A549 (cell line): ENCODE measurements around the gene APP. TPM values are rescaled to one million over a fixed set of nuclear protein-coding genes. Genes with fewer than 3 reads are reported as not detected.

ENCODE experiments used
- ATAC-seq, 2 experiments: fragments of 200-7000 bp in 1 of 2; fragments of >200 bp in 1 of 2; cut with Nextera tagmentation in 1 of 2; cut with Tn5 transposase in 1 of 2; 3 replicates each; pipeline versions ENCODE4 v1.8.0 to v1.9.1; 2018 to 2020; ENCODE audit warnings: mild to moderate bottlenecking in 1 of 2, moderate library complexity in 1 of 2
- CTCF ChIA-PET: fragments of 300-600 bp; sonication (Branson Sonifier 250); formaldehyde crosslinking; extraction: SDS; loops from one replicate; lab custom pipeline; 2021; ENCODE audit warnings: antibody characterized with exemption, inconsistent platforms; lab: Yijun Ruan, JAX
- POLR2A ChIA-PET: fragments of 350-600 bp; formaldehyde crosslinking; extraction: SDS; loops from one replicate; lab custom pipeline; 2021; ENCODE audit warnings: antibody characterized with exemption, inconsistent platforms; lab: Yijun Ruan, JAX
- DNase-seq, 2 experiments: peaks; one replicate each; pipeline versions ENCODE4 v3.0.0 to v3.0.0-alpha.2; 2011 to 2016; ENCODE audit warnings: low read depth in 1 of 2, low spot score in 1 of 2
- FAIRE-seq: peaks from 2 replicates; lab custom pipeline; 2011; peaks lifted over from hg19 to GRCh38; lab: Jason Lieb, UNC
- H3K27ac ChIP-seq, 2 experiments: fragments of >200 bp; sonication (Bioruptor Twin); formaldehyde crosslinking; 3 replicates each; pipeline ENCODE4 v1.5.1; 2016 to 2017
- H3K4me1 ChIP-seq: fragments of >200 bp; sonication (Bioruptor Twin); formaldehyde crosslinking; 3 replicates; pipeline ENCODE4 v1.6.1; 2016
- H3K4me2 ChIP-seq: fragments of >200 bp; sonication (Bioruptor Twin); formaldehyde crosslinking; 3 replicates; pipeline ENCODE4 v1.6.1; 2016
- H3K4me3 ChIP-seq: fragments of >200 bp; sonication (Bioruptor Twin); formaldehyde crosslinking; 3 replicates; pipeline ENCODE4 v1.5.1; 2016
- H3K9me3 ChIP-seq: fragments of >200 bp; sonication (Bioruptor Twin); formaldehyde crosslinking; 3 replicates; pipeline ENCODE4 v1.6.1; 2016
- CEBPB ChIP-seq, 2 experiments: fragments of >200 bp in 1 of 2; sonication (Bioruptor Twin) in 1 of 2; formaldehyde crosslinking in 1 of 2; IDR thresholded peaks; 2 replicates each; pipeline ENCODE4 v1.6.1; 2012 to 2016
- E2F6 ChIP-seq: IDR thresholded peaks from 2 replicates; pipeline ENCODE4 v1.6.1; 2012; ENCODE audit warnings: low read depth, borderline replicate concordance
- ELK1 ChIP-seq: fragments of 150-350 bp; IDR thresholded peaks from 2 replicates; pipeline ENCODE4 v1.6.1; 2014; ENCODE audit warnings: low read depth, mild to moderate bottlenecking, low read length
- EP300 ChIP-seq, 2 experiments: fragments of >200 bp; sonication (Bioruptor Twin); formaldehyde crosslinking; IDR thresholded peaks; 2 replicates in 1 of 2; 3 replicates in 1 of 2; pipeline ENCODE4 v1.6.1; 2016 to 2017
- FOSB ChIP-seq: fragments of 250-450 bp; sonication (Bioruptor Pico); IDR thresholded peaks from 2 replicates; pipeline ENCODE4 v1.5.0; 2020; ENCODE audit warnings: mild to moderate bottlenecking, moderate library complexity
- GATA3 ChIP-seq: IDR thresholded peaks from 2 replicates; pipeline ENCODE4 v1.6.1; 2012; ENCODE audit warnings: borderline replicate concordance
- HDAC2 ChIP-seq: fragments of 200-600 bp; sonication (generic); IDR thresholded peaks from 2 replicates; pipeline ENCODE4 v1.6.1; 2016
- HES2 ChIP-seq: fragments of >200 bp; sonication (Bioruptor Twin); formaldehyde crosslinking; IDR thresholded peaks from 2 replicates; pipeline ENCODE4 v1.6.1; 2016
- HMGXB4 ChIP-seq: fragments of 250-450 bp; sonication (Bioruptor Pico); IDR thresholded peaks from 2 replicates; pipeline ENCODE4 v1.5.0; 2021; ENCODE audit warnings: mild to moderate bottlenecking, moderate library complexity, borderline replicate concordance
- HOXA7 ChIP-seq: fragments of 250-450 bp; sonication (Bioruptor Pico); IDR thresholded peaks from 2 replicates; pipeline ENCODE4 v1.5.0; 2020; ENCODE audit warnings: mild to moderate bottlenecking, moderate library complexity
- HOXB13 ChIP-seq: fragments of 250-450 bp; sonication (Bioruptor Pico); IDR thresholded peaks from 2 replicates; pipeline ENCODE4 v1.5.0; 2020; ENCODE audit warnings: low read depth, mild to moderate bottlenecking, moderate library complexity
- JUNB ChIP-seq: fragments of >200 bp; sonication (Bioruptor Twin); formaldehyde crosslinking; IDR thresholded peaks from 2 replicates; pipeline ENCODE4 v1.6.1; 2016
- KDM5A ChIP-seq: fragments of 200-600 bp; sonication (generic); IDR thresholded peaks from 2 replicates; pipeline ENCODE4 v1.6.1; 2016; ENCODE audit warnings: antibody characterized with exemption, mild to moderate bottlenecking
- MAFK ChIP-seq: fragments of 450-650 bp; IDR thresholded peaks from 2 replicates; pipeline ENCODE4 v1.6.1; 2014; ENCODE audit not compliant: partially characterized antibody
- PHF8 ChIP-seq: fragments of 200-600 bp; sonication (generic); IDR thresholded peaks from 2 replicates; pipeline ENCODE4 v1.6.1; 2016; ENCODE audit warnings: low read depth, mild to moderate bottlenecking, antibody characterized with exemption, moderate library complexity, borderline replicate concordance
- RCOR1 ChIP-seq: fragments of 150-350 bp; IDR thresholded peaks from 2 replicates; pipeline ENCODE4 v1.6.1; 2014; ENCODE audit warnings: antibody characterized with exemption, low read length, low read depth
- REST ChIP-seq: fragments of 200-600 bp; sonication (generic); IDR thresholded peaks from 2 replicates; pipeline ENCODE4 v1.6.1; 2016; ENCODE audit warnings: antibody characterized with exemption, mild to moderate bottlenecking, moderate library complexity
- USF2 ChIP-seq: fragments of 450-650 bp; IDR thresholded peaks from 2 replicates; pipeline ENCODE4 v1.6.1; 2014; ENCODE audit warnings: antibody characterized with exemption
- WGBS: methylation state at CpG from one replicate; pipeline ENCODE4 v1.1.6; 2017; ENCODE audit errors: missing lambda C conversion rate; 5-methylcytosine and 5-hydroxymethylcytosine counted together
- polyA plus RNA-seq, 4 experiments: library from polyadenylated mRNA; depleted of rRNA in 3 of 4; stranded (reverse); fragments of >200 nt; fragmentation: RNase III in 1 of 4; extraction: RNeasy Plus Mini Kit Qiagen cat#74134 plus additional on column Dnase treatment in 1 of 4; gene quantifications; 2 replicates in 3 of 4; 3 replicates in 1 of 4; pipeline ENCODE4 v1.2.3, GENCODE V29; 2011 to 2017

Gene APP
- polyA plus RNA-seq, 2 of the 4 experiments (the other 2 are of a cell fraction) = 540 to 565 TPM

- TF ChIP-seq EP300 (IDR thresholded peaks at IDR 0.05) (no peak), MAFK (no peak), CEBPB (IDR thresholded peaks at IDR 0.05) (no peak), PHF8 (no peak), ELK1 (no peak), HES2 (no peak), HOXA7 (CRISPR knock-in tag) (no peak), JUNB (no peak), REST (no peak), GATA3 (no peak), FOSB (CRISPR knock-in tag) (no peak), HDAC2 (no peak)
- TF ChIP-seq, all 56 proteins: peak for 0
- CTCF ChIA-PET = interaction anchor here (0.6 kb wide), 1 partner anchor 334 kb away, joined by 3 read pairs; no protein-coding TSS in a partner anchor
- H3K4me2 ChIP-seq = no peak overlapping the region
- ATAC-seq = no peak
- H3K9me3 ChIP-seq = no peaks in the 10 kb centered on the region
- POLR2A ChIA-PET = no interaction called here
- DNase-seq = no peak
- WGBS = 68% methylated on average over 4 of the region's 4 CpGs
- no peak overlapping the region for H3K4me3 ChIP-seq
- H3K4me1 ChIP-seq = peaks cover 19% of the 10 kb centered on the region
- no peak overlapping the region for H3K27ac ChIP-seq
- FAIRE-seq = no peak
Measured at GRCh38 chr21:25967181-25967900, 203.2 kb downstream of the APP start.

- H3K4me1 ChIP-seq = peaks cover 19% of the 10 kb centered on the region
- DNase-seq (no peak), FAIRE-seq (no peak), ATAC-seq (no peak)
- ChIA-PET POLR2A (no interaction called here), CTCF (no interaction called here)
- WGBS = 66% methylated on average over 3 of the region's 3 CpGs
- H3K9me3 ChIP-seq = no peaks in the 10 kb centered on the region
- no peak for TF ChIP-seq HOXB13
- no peak for TF ChIP-seq USF2
- no peak for TF ChIP-seq E2F6
- TF ChIP-seq HMGXB4 (CRISPR knock-in tag) = no peak
- no peak for TF ChIP-seq RCOR1
- TF ChIP-seq EP300 (IDR thresholded peaks at IDR 0.05) = no peak
- no peak for TF ChIP-seq KDM5A
- no peak overlapping the region for H3K4me2 ChIP-seq
- no peak overlapping the region for H3K4me3 ChIP-seq
- no peak overlapping the region for H3K27ac ChIP-seq
Measured at GRCh38 chr21:25965951-25966707, 204.4 kb downstream of the APP start.
